Measurements from ENCODE around the gene SNX27.

- TF ChIP-seq CTCF (conservative IDR thresholded peaks at IDR 0.05 in 1 of 2, IDR thresholded peaks at IDR 0.05 in 1 of 2; ENCODE audit: low read depth in 1 of 2, low read length in 2 of 2) (no peak), EZH2 (IDR thresholded peaks at IDR 0.05; ENCODE audit: low read length, missing control alignments) (no peak)
Observed at GRCh38 chr1:151616505-151616849, 4.6 kb downstream of the SNX27 start.

All from fibroblast of lung (primary cell).